Pancreas (tissue), 10 donors: ENCODE data around the gene PIM1. TPM values are rescaled to one million over a fixed set of nuclear protein-coding genes. Genes with fewer than 3 reads are reported as not detected.

Experiments
- ATAC-seq, 4 donors: fragments of 200-7000 bp; cut with Tn5 transposase; one replicate each; pipeline versions ENCODE4 v1.8.0 to v1.9.1; 2020; ENCODE audit warnings: mild to moderate bottlenecking in 4 of 4, moderate library complexity in 4 of 4
- DNase-seq, 6 donors: peaks; one replicate each; pipeline ENCODE4 v3.0.0-alpha.2; 2020
- FAIRE-seq: peaks from 2 replicates; lab custom pipeline; 2012; peaks lifted over from hg19 to GRCh38; lab: Jason Lieb, UNC
- H3K27ac ChIP-seq, 4 donors: fragments of 200-600 bp; sonication (generic); 1 replicate in 3 of 4; 2 replicates in 1 of 4; pipeline versions ENCODE4 v1.5.0 to v1.8.0; 2020
- H3K27me3 ChIP-seq, 4 donors: fragments of 200-600 bp; one replicate each; pipeline ENCODE4 v1.8.0; 2021
- H3K36me3 ChIP-seq, 3 donors: fragments of 200-600 bp; sonication (generic) in 1 of 3; one replicate each; pipeline versions ENCODE4 v1.5.0 to v1.8.0; 2020 to 2021
- H3K4me1 ChIP-seq, 3 donors: fragments of 200-600 bp; one replicate each; pipeline ENCODE4 v1.8.0; 2021
- H3K4me3 ChIP-seq, 4 donors: fragments of 200-600 bp; sonication (generic) in 2 of 4; one replicate each; pipeline versions ENCODE4 v1.5.0 to v1.8.0; 2020 to 2021
- H3K9me3 ChIP-seq, 4 donors: fragments of 200-600 bp; one replicate each; pipeline ENCODE4 v1.8.0; 2021
- WGBS, 2 donors: extraction: QIAGEN DNeasy Blood & Tissue Kit; methylation state at CpG; one replicate each; pipeline ENCODE4 v1.1.7; 2013; 5-methylcytosine and 5-hydroxymethylcytosine counted together
- intact Hi-C, 3 donors: fragments of 100-400 bp; cut with DNase I; formaldehyde crosslinking; loops; one replicate each; pipeline versions ENCODE4 v1.11.1 to v1.14.2; 2022
- polyA plus RNA-seq, 2 donors: library from polyadenylated mRNA; stranded (reverse); fragments of 200-250 nt; gene quantifications; one replicate each; pipeline ENCODE4 v1.2.3, GENCODE V29; 2013
- total RNA-seq, 6 donors: library from RNA; stranded (reverse); fragmentation: NEBNext Ultra II Directional in 4 of 6; extraction: Animal tissue kit (Norgen Biotek cat#: 25700) in 4 of 6; gene quantifications; one replicate each; pipeline versions ENCODE4 v1.2.1 to v1.2.4, GENCODE V29; 2021 to 2023
- TF ChIP-seq, protein P1 (sequence below), 4 donors: fragments of 200-600 bp; sonication (generic) in 3 of 4; IDR thresholded peaks; one replicate each; pipeline versions ENCODE4 v1.5.0 to v1.8.0; 2021; ENCODE audit warnings: antibody characterized with exemption in 4 of 4
- donor health status: healthy with polysubstance abuse.
- donor health status: DM: no; HTN: no; CAD: no; lungs with moderate emphysema.
- donor health status: DM: no; HTN: no; CAD: no.
- donor health status: control.
- donor health status: control.
- donor health status: Bipolar disorder and iron deficiency.
- donor health status: DM: yes; HTN: yes; CAD: no.
- donor health status: DM: no; HTN: no; CAD: no.
- donor health status: DM: no; HTN: no; CAD: no.
- donor health status: DM: yes; HTN: yes; CAD: no.

Gene PIM1
- total and polyA plus RNA-seq, 8 donors = 7.5 to 25.3 (median 14.1) TPM

DNA sequence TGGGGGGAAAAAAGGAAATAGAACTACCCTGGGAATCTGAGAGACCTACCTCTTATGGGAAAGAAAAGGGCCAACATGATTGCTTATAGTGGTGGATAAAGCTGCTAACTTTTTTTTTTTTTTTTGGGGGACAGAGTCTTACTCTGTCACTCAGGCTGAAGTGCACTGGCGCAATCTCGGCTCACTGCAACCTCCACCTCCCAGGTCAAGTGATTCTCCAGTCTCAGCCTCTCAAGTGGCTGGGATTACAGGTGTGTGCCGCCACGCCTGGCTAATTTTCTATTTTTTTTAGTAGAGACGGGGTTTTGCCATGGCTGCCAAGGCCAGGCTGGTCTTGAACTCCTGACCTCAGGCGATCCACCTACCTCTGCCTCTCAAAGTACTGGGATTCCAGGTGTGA, 48.1 kb downstream of the PIM1 start:
- TF ChIP-seq, protein P1, sequence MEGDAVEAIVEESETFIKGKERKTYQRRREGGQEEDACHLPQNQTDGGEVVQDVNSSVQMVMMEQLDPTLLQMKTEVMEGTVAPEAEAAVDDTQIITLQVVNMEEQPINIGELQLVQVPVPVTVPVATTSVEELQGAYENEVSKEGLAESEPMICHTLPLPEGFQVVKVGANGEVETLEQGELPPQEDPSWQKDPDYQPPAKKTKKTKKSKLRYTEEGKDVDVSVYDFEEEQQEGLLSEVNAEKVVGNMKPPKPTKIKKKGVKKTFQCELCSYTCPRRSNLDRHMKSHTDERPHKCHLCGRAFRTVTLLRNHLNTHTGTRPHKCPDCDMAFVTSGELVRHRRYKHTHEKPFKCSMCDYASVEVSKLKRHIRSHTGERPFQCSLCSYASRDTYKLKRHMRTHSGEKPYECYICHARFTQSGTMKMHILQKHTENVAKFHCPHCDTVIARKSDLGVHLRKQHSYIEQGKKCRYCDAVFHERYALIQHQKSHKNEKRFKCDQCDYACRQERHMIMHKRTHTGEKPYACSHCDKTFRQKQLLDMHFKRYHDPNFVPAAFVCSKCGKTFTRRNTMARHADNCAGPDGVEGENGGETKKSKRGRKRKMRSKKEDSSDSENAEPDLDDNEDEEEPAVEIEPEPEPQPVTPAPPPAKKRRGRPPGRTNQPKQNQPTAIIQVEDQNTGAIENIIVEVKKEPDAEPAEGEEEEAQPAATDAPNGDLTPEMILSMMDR (IDR thresholded peaks at IDR 0.05) = no peak
- FAIRE-seq = no peak
- no peak for DNase-seq
- intact Hi-C loops = loop anchor here in 1 of 3 donors (10.0 kb wide), 1 partner anchor 453 kb away; no protein-coding TSS in a partner anchor
- no peaks in the 10 kb centered on the region for H3K9me3 ChIP-seq
- no peaks in the 10 kb centered on the region for H3K27me3 ChIP-seq
- no peak overlapping the region for H3K4me3 ChIP-seq
- no peaks in the 10 kb centered on the region for H3K36me3 ChIP-seq
- peaks cover 0 to 4% (median 3%) of the 10 kb centered on the region in 3 donors for H3K4me1 ChIP-seq
- 87 to 90% methylated on average over 6 of the region's 6 CpGs for WGBS, 2 donors
- ATAC-seq = no peak
- no peak overlapping the region for H3K27ac ChIP-seq

DNA sequence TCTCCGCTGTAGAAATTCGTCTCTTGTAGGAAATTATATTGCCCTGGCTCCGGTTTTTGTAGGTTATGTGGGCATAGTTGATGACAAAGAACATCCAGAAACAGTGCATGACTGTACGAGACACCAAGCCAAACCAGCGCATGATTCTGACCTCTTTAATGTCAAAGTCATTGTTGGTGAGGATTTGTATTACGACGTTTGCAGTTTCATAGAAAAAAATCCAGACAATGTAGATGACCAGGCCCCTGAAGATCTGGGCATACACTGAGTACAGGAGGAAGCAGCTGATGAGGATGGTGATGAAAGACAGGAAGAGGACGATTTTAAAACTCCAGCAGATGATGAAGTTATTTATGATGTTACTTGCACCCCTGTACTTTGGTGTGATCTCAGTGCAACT, 48.6 kb downstream of the PIM1 start:
- Histone ChIP-seq H3K27me3 (no peaks in the 10 kb centered on the region), H3K4me3 (no peak overlapping the region), H3K4me1 (peaks cover 0 to 7% (median 4%) of the 10 kb centered on the region in 3 donors), H3K27ac (no peak overlapping the region), H3K36me3 (no peaks in the 10 kb centered on the region), H3K9me3 (no peaks in the 10 kb centered on the region)
- ATAC-seq (no peak), FAIRE-seq (no peak), DNase-seq (no peak)
- TF ChIP-seq, protein P1 (IDR thresholded peaks at IDR 0.05) = no peak
- WGBS, 2 donors = 83% methylated on average over 8 of the region's 8 CpGs
- intact Hi-C loops = loop anchor here in 1 of 3 donors (10.0 kb wide), 1 partner anchor 454 kb away; no protein-coding TSS in a partner anchor

DNA sequence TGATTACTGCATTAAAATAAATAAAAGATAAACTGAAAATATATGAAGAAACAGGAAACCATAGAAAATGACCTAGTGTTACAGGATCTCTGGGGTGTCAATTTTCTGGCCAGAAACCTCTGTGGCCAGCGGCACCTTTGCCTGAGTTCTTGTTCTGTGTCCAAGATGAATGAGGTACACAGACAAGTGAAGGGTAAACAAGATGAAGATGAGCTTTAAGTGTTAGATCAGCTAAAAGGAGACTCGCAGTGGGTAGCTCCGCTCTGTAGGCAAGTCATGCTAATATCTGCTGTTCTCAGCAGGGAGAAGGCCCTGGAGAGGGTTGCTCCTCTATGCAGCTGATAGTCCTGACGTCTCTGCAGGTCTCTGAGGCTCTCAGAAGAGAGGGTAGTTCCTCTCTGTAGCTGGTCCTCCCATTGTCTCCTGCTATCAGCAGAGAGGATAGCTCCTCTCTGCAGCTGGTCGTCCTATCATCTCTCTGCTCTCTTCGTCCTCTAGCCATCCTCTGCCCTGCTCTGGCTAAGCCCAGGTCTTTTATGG, 51.7 kb downstream of the PIM1 start:
- FAIRE-seq (no peak), ATAC-seq (no peak), DNase-seq (no peak)
- WGBS, 2 donors = 53 to 54% methylated on average over 6 of the region's 6 CpGs
- Histone ChIP-seq H3K27me3 (no peaks in the 10 kb centered on the region), H3K9me3 (no peaks in the 10 kb centered on the region), H3K4me1 (peaks cover 4 to 12% (median 6%) of the 10 kb centered on the region in 3 donors), H3K36me3 (no peaks in the 10 kb centered on the region), H3K4me3 (peak overlapping the region; percentile 29 to 89 (median 59)), H3K27ac (peak overlapping the region in 3 of 4 donors; percentile 44 to 76 (median 71))
- TF ChIP-seq, protein P1 (IDR thresholded peaks at IDR 0.05) = no peak
- intact Hi-C loops = no loop called here

DNA sequence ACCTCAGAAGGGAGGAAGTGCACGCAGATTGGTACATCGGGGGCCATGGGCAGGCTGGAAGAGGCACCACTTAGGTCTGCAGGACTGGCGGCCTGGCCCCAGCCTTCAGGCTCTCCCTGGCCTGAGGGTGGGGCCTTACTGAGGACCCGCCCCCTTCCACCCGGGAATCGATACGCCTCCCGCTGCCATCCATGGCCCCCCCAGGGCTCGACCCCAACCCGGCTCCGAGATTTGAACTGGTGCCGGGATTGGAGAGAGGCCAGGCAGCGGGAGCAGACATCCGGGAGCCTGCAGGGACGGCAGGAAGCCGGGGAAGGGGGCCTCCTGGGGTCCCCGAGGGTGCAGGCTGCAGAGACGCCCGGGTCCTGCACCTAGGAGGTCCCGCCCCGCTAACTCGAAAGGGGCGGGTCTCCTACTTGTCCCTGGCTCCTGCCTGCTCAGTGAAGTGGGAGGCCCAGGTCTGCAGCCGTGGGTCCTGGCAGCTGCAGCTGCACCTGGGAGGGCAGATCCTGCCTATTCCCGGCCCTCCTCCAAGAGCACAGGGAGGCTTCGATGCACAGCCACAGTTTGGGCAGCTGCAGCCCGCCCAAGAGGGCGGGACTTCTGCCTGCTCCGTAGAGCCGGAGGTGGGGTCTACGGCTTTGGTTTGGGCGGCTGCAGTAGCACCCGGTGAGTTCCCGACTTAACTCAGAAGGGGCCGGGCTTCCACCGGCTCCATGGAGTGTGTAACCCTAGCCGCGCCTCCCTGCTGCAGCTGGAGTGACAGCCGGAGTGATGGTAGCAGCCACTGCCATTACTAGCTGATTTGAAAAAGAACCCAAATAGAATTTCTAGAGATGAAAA, 52.4 kb downstream of the PIM1 start:
- Histone ChIP-seq H3K27ac (peak overlapping the region; percentile 44 to 76 (median 60)), H3K4me1 (peaks cover 4 to 12% (median 6%) of the 10 kb centered on the region in 3 donors), H3K9me3 (no peaks in the 10 kb centered on the region), H3K4me3 (peak overlapping the region; percentile 29 to 89 (median 59)), H3K36me3 (no peaks in the 10 kb centered on the region), H3K27me3 (no peaks in the 10 kb centered on the region)
- DNase-seq = peak; percentile 88 to 96 (median 93)
- peak; percentile 87 to 95 (median 92) for ATAC-seq
- intact Hi-C loops = no loop called here
- no peak for FAIRE-seq
- WGBS, 2 donors = 0 to 1% methylated on average over 37 to 39 of the region's 39 CpGs
- TF ChIP-seq, protein P1 (IDR thresholded peaks at IDR 0.05) = no peak
